Neural cell (in vitro differentiated cells): Measurements from ENCODE around the gene ITGA11. TPM values are rescaled to one million over a fixed set of nuclear protein-coding genes. Genes with fewer than 3 reads are reported as not detected.

Source experiments
- H2AFZ ChIP-seq: fragments of 200-600, 300-800 bp; sonication (generic), shearing (Covaris generic); 2 replicates; pipeline ENCODE4 v1.6.0; 2014; ENCODE audit warnings: low read depth, mild to moderate bottlenecking, antibody characterized with exemption, low read length, moderate library complexity
- H3F3A ChIP-seq: fragments of 200-600 bp; shearing (Covaris generic); 2 replicates; pipeline ENCODE4 v1.6.1; 2016; ENCODE audit warnings: mild to moderate bottlenecking, moderate library complexity, mixed read lengths, antibody characterized with exemption, low read length; ENCODE audit not compliant: insufficient read depth, poor library complexity, severe bottlenecking
- H3K27ac ChIP-seq: fragments of 200-600, 300-800 bp; sonication (generic), shearing (Covaris generic); 2 replicates; pipeline ENCODE4 v1.5.1; 2014; ENCODE audit warnings: mild to moderate bottlenecking, low read length, moderate library complexity
- H3K27me3 ChIP-seq: fragments of 300-800, 200-600 bp; sonication (generic), shearing (Covaris generic); 2 replicates; pipeline ENCODE4 v1.6.0; 2014; ENCODE audit warnings: mild to moderate bottlenecking, low read depth, low read length, moderate library complexity; ENCODE audit not compliant: insufficient read depth
- H3K36me3 ChIP-seq: fragments of 300-800, 200-600 bp; sonication (generic), shearing (Covaris generic); 2 replicates; pipeline ENCODE4 v1.5.1; 2014; ENCODE audit warnings: mild to moderate bottlenecking, antibody characterized with exemption, low read length, moderate library complexity; ENCODE audit not compliant: insufficient read depth
- H3K4me2 ChIP-seq: fragments of 300-800, 200-600 bp; sonication (generic), shearing (Covaris generic); 2 replicates; pipeline ENCODE4 v1.6.0; 2014; ENCODE audit warnings: mild to moderate bottlenecking, low read length
- H3K4me3 ChIP-seq: fragments of 300-800, 200-600 bp; sonication (generic), shearing (Covaris generic); 2 replicates; pipeline ENCODE4 v1.5.1; 2014; ENCODE audit warnings: mild to moderate bottlenecking, low read length, moderate library complexity
- H3K79me2 ChIP-seq: fragments of 200-600 bp; shearing (Covaris generic); replicated peaks from 2 replicates; pipeline ENCODE4 v1.6.0; 2014; ENCODE audit warnings: mild to moderate bottlenecking, low read length, moderate library complexity; ENCODE audit not compliant: insufficient read depth
- H3K9ac ChIP-seq: fragments of 300-800, 200-600 bp; sonication (generic), shearing (Covaris generic); 2 replicates; pipeline ENCODE4 v1.6.1; 2016; ENCODE audit warnings: mild to moderate bottlenecking, low read length, mixed read lengths
- H3K9me2 ChIP-seq: fragments of 200-600 bp; shearing (Covaris generic); 2 replicates; pipeline ENCODE4 v1.6.1; 2016; ENCODE audit warnings: mild to moderate bottlenecking, low read length, mixed read lengths; ENCODE audit not compliant: insufficient read depth
- H3K9me3 ChIP-seq: fragments of 200-600, 300-800 bp; sonication (generic), shearing (Covaris generic); 2 replicates; pipeline ENCODE4 v1.6.1; 2016; ENCODE audit warnings: mild to moderate bottlenecking, mixed run types, low read length, moderate library complexity, mixed read lengths
- H4K20me1 ChIP-seq: fragments of 200-600 bp; shearing (Covaris generic); 2 replicates; pipeline ENCODE4 v1.6.1; 2016; ENCODE audit warnings: mild to moderate bottlenecking, mixed run types; ENCODE audit not compliant: insufficient read depth
- EP300 ChIP-seq: fragments of 450-650 bp; conservative IDR thresholded peaks from 2 replicates; pipeline ENCODE4 v1.6.1; 2014; ENCODE audit warnings: antibody characterized with exemption, mild to moderate bottlenecking, moderate library complexity; ENCODE audit not compliant: poor library complexity, severe bottlenecking
- EZH2 ChIP-seq: fragments of 200-600, 300-800 bp; shearing (Covaris generic), sonication (generic); IDR thresholded peaks from 2 replicates; pipeline ENCODE4 v1.6.1; 2014; ENCODE audit warnings: antibody characterized with exemption, low read length, borderline replicate concordance, mild to moderate bottlenecking; ENCODE audit not compliant: insufficient read depth, poor library complexity, severe bottlenecking
- MXI1 ChIP-seq: fragments of 450-650 bp; conservative IDR thresholded peaks from 2 replicates; pipeline ENCODE4 v1.6.1; 2014; ENCODE audit warnings: antibody characterized with exemption, mild to moderate bottlenecking; ENCODE audit not compliant: poor library complexity, severe bottlenecking
- POLR2AphosphoS5 ChIP-seq: IDR thresholded peaks from 2 replicates; pipeline ENCODE4 v1.6.1; 2012
- RAD21 ChIP-seq: fragments of 450-650 bp; conservative IDR thresholded peaks from 2 replicates; pipeline ENCODE4 v1.6.1; 2014; ENCODE audit warnings: antibody characterized with exemption, mild to moderate bottlenecking, moderate library complexity
- SMC3 ChIP-seq: fragments of 450-650 bp; conservative IDR thresholded peaks from 2 replicates; pipeline ENCODE4 v1.6.1; 2014; ENCODE audit warnings: antibody characterized with exemption, mild to moderate bottlenecking, moderate library complexity; ENCODE audit not compliant: poor library complexity
- TAF1 ChIP-seq: IDR thresholded peaks from 2 replicates; pipeline ENCODE4 v1.6.1; 2012; ENCODE audit warnings: low read depth
- polyA plus RNA-seq: library from polyadenylated mRNA; depleted of rRNA; stranded (reverse); fragments of >200 nt; gene quantifications from 2 replicates; pipeline ENCODE4 v1.2.3, GENCODE V29; 2014
- TF ChIP-seq, protein P1 (sequence below): IDR thresholded peaks from 2 replicates; pipeline ENCODE4 v1.6.1; 2012; ENCODE audit warnings: borderline replicate concordance
- TF ChIP-seq, protein P2 (sequence below): fragments of 450-650 bp; IDR thresholded peaks from 2 replicates; pipeline ENCODE4 v1.5.1; 2014; ENCODE audit warnings: antibody characterized with exemption, mild to moderate bottlenecking, moderate library complexity; ENCODE audit not compliant: poor library complexity, severe bottlenecking

The ITGA11 gene
- polyA plus RNA-seq, 1 donor from 2014 or later: not detected

DNA sequence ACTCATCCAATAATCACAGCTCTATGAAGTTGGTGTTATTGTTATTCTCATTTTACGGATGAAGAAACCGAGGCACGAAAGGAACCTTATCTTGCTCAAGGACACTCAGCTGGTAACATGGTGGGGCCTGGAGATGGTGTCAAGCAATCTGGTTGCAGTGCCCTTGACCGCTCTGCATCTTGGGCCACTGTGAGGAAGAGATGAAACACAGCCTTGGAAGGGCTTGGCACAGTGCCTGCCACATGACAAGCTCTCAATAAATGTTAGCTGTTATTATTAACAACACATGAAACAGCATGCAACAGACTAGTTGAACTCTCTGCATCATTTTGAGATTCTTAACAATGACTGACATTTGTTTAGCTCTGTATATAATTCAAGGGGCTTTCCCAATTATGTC lies 10.1 kb upstream of the ITGA11 start:
- no peaks in the 10 kb centered on the region for H3K9me3 ChIP-seq
- no peak overlapping the region for H3K9ac ChIP-seq

DNA sequence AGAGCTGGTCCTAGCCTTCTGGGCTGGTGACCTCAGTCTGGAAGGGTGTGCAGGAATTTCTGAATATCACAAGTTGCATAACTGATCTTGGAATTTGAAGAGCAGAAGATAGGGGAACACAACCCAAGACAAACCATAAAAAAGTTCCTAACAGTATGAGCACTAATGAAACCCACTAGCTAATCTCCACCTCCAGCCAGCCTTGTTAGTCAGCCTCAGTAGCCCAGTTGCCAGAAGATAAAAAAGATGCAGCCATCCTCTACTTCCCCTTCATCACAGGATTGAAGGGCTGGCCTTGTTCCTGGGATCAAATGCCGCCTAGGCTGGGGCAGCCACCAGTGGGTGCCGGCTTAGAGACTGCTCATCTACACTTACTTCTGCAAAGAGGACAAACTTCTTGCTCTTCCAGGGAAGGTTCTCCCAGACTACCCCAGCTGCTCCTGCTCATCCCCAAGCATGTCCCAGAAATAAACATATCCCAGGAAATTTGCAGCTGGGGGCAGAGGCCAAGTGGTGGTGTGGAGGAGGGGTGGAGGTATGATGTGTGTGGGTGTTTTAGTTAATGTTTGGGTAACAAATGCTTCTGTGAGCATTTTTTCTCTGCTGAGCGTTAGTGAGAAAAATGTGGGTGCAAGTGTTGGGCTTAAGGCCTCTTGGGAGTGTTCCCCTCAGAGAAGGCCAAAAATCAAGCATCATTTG lies 9.2 kb upstream of the ITGA11 start:
- no peak overlapping the region for H3K27ac ChIP-seq
- H3K9me2 ChIP-seq: no peaks in the 10 kb centered on the region
- H3K79me2 ChIP-seq: no peaks in the 10 kb centered on the region
- no peak overlapping the region for H3K4me3 ChIP-seq
- no peaks in the 10 kb centered on the region for H4K20me1 ChIP-seq
- H3F3A ChIP-seq: no peaks in the 10 kb centered on the region
- H3K9me3 ChIP-seq: no peaks in the 10 kb centered on the region
- no peak for TF ChIP-seq POLR2AphosphoS5
- TF ChIP-seq, protein P1, sequence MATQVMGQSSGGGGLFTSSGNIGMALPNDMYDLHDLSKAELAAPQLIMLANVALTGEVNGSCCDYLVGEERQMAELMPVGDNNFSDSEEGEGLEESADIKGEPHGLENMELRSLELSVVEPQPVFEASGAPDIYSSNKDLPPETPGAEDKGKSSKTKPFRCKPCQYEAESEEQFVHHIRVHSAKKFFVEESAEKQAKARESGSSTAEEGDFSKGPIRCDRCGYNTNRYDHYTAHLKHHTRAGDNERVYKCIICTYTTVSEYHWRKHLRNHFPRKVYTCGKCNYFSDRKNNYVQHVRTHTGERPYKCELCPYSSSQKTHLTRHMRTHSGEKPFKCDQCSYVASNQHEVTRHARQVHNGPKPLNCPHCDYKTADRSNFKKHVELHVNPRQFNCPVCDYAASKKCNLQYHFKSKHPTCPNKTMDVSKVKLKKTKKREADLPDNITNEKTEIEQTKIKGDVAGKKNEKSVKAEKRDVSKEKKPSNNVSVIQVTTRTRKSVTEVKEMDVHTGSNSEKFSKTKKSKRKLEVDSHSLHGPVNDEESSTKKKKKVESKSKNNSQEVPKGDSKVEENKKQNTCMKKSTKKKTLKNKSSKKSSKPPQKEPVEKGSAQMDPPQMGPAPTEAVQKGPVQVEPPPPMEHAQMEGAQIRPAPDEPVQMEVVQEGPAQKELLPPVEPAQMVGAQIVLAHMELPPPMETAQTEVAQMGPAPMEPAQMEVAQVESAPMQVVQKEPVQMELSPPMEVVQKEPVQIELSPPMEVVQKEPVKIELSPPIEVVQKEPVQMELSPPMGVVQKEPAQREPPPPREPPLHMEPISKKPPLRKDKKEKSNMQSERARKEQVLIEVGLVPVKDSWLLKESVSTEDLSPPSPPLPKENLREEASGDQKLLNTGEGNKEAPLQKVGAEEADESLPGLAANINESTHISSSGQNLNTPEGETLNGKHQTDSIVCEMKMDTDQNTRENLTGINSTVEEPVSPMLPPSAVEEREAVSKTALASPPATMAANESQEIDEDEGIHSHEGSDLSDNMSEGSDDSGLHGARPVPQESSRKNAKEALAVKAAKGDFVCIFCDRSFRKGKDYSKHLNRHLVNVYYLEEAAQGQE: no peak
- TF ChIP-seq SMC3: no peak
- TF ChIP-seq, protein P2, sequence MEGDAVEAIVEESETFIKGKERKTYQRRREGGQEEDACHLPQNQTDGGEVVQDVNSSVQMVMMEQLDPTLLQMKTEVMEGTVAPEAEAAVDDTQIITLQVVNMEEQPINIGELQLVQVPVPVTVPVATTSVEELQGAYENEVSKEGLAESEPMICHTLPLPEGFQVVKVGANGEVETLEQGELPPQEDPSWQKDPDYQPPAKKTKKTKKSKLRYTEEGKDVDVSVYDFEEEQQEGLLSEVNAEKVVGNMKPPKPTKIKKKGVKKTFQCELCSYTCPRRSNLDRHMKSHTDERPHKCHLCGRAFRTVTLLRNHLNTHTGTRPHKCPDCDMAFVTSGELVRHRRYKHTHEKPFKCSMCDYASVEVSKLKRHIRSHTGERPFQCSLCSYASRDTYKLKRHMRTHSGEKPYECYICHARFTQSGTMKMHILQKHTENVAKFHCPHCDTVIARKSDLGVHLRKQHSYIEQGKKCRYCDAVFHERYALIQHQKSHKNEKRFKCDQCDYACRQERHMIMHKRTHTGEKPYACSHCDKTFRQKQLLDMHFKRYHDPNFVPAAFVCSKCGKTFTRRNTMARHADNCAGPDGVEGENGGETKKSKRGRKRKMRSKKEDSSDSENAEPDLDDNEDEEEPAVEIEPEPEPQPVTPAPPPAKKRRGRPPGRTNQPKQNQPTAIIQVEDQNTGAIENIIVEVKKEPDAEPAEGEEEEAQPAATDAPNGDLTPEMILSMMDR: no peak
- TF ChIP-seq EP300: no peak
- no peak for TF ChIP-seq MXI1
- no peak for TF ChIP-seq EZH2
- TF ChIP-seq TAF1: no peak
- no peak for TF ChIP-seq RAD21
- H3K27me3 ChIP-seq: no peaks in the 10 kb centered on the region
- no peak overlapping the region for H3K9ac ChIP-seq
- no peaks in the 10 kb centered on the region for H3K36me3 ChIP-seq
- H3K4me2 ChIP-seq: no peak overlapping the region
- H2AFZ ChIP-seq: no peak overlapping the region

More for the DNA sequence above, 10.1 kb upstream of the ITGA11 start:
- no peak overlapping the region for H3K4me2 ChIP-seq
- no peak overlapping the region for H3K27ac ChIP-seq
- TF ChIP-seq, protein P2: no peak
- TF ChIP-seq POLR2AphosphoS5: no peak
- no peak for TF ChIP-seq EZH2
- TF ChIP-seq EP300: no peak
- no peak for TF ChIP-seq TAF1
- no peak for TF ChIP-seq MXI1
- TF ChIP-seq SMC3: no peak
- TF ChIP-seq RAD21: no peak
- TF ChIP-seq, protein P1: no peak
- H3K36me3 ChIP-seq: no peaks in the 10 kb centered on the region
- H3K9me2 ChIP-seq: no peaks in the 10 kb centered on the region
- H3K27me3 ChIP-seq: no peaks in the 10 kb centered on the region
- H3K79me2 ChIP-seq: no peaks in the 10 kb centered on the region
- H4K20me1 ChIP-seq: no peaks in the 10 kb centered on the region
- H3K4me3 ChIP-seq: no peak overlapping the region
- H2AFZ ChIP-seq: no peak overlapping the region
- H3F3A ChIP-seq: no peaks in the 10 kb centered on the region
